Stimulated activated naive CD8-positive, alpha-beta T cell treated with anti-CD3 and anti-CD28 coated beads, Interleukin-15, Interleukin-2, amounts not matched to agents 100 ng/mL and 50 ng/mL, for 24 hours (primary cell): Measurements from ENCODE around the gene HRH1.
A peak's percentile ranks its signal among the peaks of the same experiment; 100 is the strongest.
"Not testable (repeated sequence)": the region's sequence is repeated elsewhere in the genome, so short reads cannot be mapped to it uniquely, and the experiment has no call there.

Experiments
- H3K27ac Mint-ChIP-seq: one replicate; pipeline ENCODE4 v1.8.0; 2021; ENCODE audit warnings: mild to moderate bottlenecking, mixed read lengths
- H3K27me3 Mint-ChIP-seq: one replicate; pipeline ENCODE4 v1.8.0; 2021; ENCODE audit warnings: mixed read lengths
- H3K36me3 Mint-ChIP-seq: one replicate; pipeline ENCODE4 v1.8.0; 2021; ENCODE audit warnings: low read depth, mixed read lengths
- H3K4me1 Mint-ChIP-seq: one replicate; pipeline ENCODE4 v1.8.0; 2021; ENCODE audit warnings: low read depth, mixed read lengths
- H3K4me3 Mint-ChIP-seq: one replicate; pipeline ENCODE4 v1.8.0; 2021; ENCODE audit warnings: mild to moderate bottlenecking, mixed read lengths
- H3K9me3 Mint-ChIP-seq: one replicate; pipeline ENCODE4 v1.8.0; 2021; ENCODE audit warnings: mixed read lengths

Gene HRH1

DNA sequence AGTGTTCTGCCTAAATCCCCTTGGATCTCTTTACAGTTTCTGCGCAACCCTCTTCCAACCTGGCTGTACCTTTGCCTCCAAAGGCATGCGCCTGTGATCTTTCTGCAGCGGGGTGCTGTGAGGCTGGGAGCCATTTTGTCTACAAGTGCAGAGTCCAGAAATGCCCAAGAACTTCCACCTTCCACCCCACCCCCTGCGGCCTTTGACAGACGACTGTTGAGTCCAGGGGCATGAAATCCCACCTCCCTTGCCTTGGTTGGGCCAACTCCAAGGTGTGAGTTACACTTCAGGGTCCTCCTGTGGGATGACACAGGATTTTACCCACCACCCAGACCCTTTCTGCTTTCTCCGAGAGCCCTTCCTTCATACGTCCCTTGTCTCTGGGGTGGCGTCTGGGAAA, 24.1 kb downstream of the HRH1 start:
- Mint-ChIP-seq H3K4me1 (no peaks in the 10 kb centered on the region), H3K27me3 (no peaks in the 10 kb centered on the region), H3K36me3 (no peaks in the 10 kb centered on the region), H3K27ac (no peak overlapping the region), H3K4me3 (no peak overlapping the region), H3K9me3 (no peaks in the 10 kb centered on the region)

DNA sequence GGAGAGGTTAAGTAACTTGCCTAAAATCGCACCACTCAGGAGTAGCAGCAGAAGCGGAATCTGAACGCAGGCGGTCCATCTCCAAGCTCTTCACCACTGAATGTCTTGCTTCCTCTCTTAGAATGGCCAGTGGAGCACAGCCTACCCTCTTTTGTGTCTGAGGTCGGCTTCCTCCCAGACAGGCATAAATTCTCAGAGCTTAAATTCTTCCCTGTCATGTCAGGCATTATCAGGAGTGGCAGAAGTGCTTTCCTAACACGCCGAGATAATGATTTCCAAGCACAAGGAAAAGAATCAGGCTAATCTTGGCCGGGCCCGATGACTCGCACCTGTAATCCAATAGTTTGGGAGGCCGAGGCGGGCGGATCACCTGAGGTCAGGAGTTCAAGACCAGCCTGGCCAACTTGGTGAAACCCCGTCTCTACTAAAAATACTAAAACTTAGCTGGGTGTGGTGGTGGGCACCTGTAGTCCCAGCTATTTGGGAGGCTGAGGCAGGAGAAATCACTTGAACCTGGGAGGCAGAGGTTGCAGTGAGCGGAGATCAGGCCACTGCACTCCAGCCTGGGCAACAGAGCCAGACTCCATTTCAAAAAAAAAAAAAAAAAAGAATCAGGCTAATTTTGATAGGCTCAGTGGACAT, 30.2 kb downstream of the HRH1 start:
- not testable (repeated sequence) for H3K4me3 Mint-ChIP-seq, H3K36me3 Mint-ChIP-seq, H3K9me3 Mint-ChIP-seq, H3K27ac Mint-ChIP-seq, H3K4me1 Mint-ChIP-seq
- peaks cover 37% of the 10 kb centered on the region for H3K27me3 Mint-ChIP-seq

DNA sequence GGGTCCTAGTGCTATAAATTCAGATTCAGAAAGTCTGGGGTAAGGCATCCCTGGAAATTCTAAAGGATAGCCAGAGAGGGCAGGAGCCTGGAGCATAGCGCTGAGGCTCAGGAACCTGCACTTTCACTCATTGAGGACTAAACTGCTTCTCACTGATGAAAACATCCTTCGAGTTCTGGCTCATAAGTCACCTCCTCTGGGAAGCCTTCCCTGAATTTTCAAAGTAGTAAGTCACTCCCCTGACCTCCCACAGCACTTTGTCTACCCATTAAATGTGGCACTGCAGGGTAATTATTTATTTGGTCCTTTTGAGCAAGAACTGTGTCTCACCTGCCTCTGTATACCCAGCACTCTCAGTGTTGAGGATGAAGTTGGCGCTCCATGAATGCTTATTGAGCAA, 30.9 kb downstream of the HRH1 start:
- peaks cover 42% of the 10 kb centered on the region for H3K27me3 Mint-ChIP-seq
- H3K27ac Mint-ChIP-seq: no peak overlapping the region
- no peaks in the 10 kb centered on the region for H3K36me3 Mint-ChIP-seq
- no peaks in the 10 kb centered on the region for H3K4me1 Mint-ChIP-seq
- H3K9me3 Mint-ChIP-seq: no peaks in the 10 kb centered on the region
- H3K4me3 Mint-ChIP-seq: no peak overlapping the region

DNA sequence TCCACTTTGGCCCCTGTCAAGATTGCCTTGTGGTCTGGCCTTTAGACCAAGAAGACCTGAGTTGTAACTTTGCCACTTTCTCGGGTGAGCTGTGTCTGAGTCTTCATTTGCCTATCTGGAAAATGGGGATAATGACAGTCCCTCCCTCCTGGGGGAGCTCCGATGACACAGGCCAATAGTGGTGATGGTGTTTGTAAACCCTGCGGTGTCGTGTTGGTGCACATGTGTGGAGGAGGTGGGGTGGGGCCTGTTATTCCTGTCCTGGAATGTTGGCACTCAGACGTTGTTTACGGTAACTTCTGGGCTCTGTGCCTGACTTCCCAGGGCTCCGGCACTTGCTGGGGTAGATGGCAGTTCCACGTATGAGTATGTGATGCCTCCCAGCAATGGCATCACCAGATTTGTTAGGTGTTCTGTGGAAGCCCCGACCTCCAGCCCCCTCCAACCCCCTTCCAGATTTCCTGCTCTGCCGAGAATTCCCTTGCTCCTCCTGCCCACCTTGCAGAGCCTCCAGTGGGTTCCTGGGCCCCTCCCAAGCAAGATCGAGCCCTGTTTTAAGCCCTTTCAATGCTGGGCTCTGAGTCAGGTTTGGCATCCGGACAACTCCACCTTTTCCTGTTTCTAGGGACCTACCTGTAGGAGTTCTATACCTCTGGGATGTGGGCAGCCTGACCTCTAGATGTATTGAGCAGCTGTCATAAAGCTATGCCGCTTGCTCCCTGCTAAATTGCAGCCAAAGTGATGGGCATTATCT, 31.4 kb downstream of the HRH1 start:
- Mint-ChIP-seq H3K36me3 (no peaks in the 10 kb centered on the region), H3K27me3 (peaks cover 42% of the 10 kb centered on the region), H3K4me3 (no peak overlapping the region), H3K27ac (no peak overlapping the region), H3K4me1 (no peaks in the 10 kb centered on the region), H3K9me3 (no peaks in the 10 kb centered on the region)

DNA sequence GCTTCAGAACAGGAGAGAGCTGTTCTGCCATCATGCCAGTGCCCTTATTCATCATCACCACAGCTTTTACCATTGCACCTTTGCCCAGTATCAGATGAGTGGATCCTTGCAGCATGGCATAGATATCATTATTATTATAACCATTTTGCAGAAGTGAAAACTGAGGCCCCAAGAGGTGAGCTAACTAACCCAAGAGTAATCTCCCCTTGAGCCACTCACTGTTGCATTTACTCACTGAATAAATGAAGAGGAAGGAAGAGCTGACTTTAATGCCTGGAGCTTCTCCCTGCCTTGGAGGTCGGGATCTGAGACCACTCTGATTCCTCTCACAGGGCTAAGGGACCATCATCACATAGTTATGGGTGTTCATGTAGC, 32.0 kb downstream of the HRH1 start:
- Mint-ChIP-seq H3K36me3 (no peaks in the 10 kb centered on the region), H3K27me3 (peaks cover 42% of the 10 kb centered on the region), H3K27ac (no peak overlapping the region)

DNA sequence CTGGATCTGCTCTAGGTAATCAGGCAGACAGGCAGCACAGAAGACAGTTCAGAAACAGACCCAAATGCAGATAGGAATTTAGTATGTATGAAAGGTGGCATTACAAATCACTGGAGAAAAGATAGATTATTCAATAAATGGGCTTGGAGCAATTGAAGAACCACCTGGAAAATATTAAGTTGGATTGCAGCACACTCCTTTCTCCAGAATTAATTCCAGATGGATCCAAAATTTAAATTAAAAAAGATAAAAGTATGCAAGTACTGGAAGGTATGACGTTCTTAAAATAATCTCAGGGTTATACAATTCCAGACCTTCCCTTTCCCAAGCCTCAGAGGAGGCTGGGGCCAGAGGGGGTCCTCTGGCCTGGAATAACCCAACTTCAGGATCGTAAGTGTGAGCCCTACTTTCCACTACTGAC, 32.5 kb downstream of the HRH1 start:
- H3K27ac Mint-ChIP-seq: no peak overlapping the region
- no peaks in the 10 kb centered on the region for H3K9me3 Mint-ChIP-seq
- no peaks in the 10 kb centered on the region for H3K36me3 Mint-ChIP-seq
- peaks cover 42% of the 10 kb centered on the region for H3K27me3 Mint-ChIP-seq
- H3K4me1 Mint-ChIP-seq: no peaks in the 10 kb centered on the region
- H3K4me3 Mint-ChIP-seq: no peak overlapping the region

More for the DNA sequence above, 32.0 kb downstream of the HRH1 start:
- no peaks in the 10 kb centered on the region for H3K9me3 Mint-ChIP-seq
- no peak overlapping the region for H3K4me3 Mint-ChIP-seq
- H3K4me1 Mint-ChIP-seq: no peaks in the 10 kb centered on the region

DNA sequence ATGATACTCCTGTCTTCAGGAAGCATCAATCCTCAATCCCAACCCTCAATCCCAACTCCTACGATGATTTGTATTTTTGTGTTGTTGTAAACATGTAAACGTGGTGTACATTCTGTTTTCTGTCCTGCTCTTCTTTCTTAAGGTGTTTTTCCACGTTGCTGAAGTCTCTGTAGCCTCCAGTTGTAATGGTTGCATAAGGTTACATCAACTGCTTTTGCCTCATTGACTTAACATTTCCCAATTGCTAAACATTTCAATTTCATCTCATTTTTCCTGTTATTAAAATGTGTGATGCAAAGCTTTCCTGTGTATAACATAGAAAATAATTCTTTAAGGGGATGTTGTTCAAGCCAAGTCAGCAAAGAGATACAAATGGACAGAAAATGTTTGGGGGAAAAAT, 33.4 kb downstream of the HRH1 start:
- H3K9me3 Mint-ChIP-seq: no peaks in the 10 kb centered on the region
- peaks cover 42% of the 10 kb centered on the region for H3K27me3 Mint-ChIP-seq
- H3K27ac Mint-ChIP-seq: no peak overlapping the region
- H3K36me3 Mint-ChIP-seq: no peaks in the 10 kb centered on the region
- no peaks in the 10 kb centered on the region for H3K4me1 Mint-ChIP-seq
- no peak overlapping the region for H3K4me3 Mint-ChIP-seq

DNA sequence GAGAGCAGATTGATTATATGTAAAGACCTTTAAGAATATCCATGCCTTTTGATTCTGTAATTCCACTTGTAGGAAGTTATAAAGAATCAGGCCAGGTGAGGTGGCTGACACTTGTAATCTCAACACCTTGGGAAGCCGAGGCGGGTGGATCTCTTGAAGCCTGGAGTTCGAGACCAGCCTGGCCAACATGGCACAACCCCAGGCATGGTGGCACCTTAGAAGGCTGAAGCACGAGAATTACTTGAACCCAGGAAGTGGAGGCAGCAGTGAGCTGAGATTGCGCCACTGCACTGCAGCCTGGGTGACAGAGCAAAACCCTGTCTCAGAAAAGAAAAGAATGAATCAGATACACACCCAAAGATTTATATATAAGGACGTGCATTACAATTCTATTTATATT, 33.9 kb downstream of the HRH1 start:
- Mint-ChIP-seq H3K27me3 (peaks cover 42% of the 10 kb centered on the region), H3K36me3 (no peaks in the 10 kb centered on the region), H3K9me3 (no peaks in the 10 kb centered on the region), H3K4me3 (no peak overlapping the region), H3K27ac (no peak overlapping the region), H3K4me1 (no peaks in the 10 kb centered on the region)

DNA sequence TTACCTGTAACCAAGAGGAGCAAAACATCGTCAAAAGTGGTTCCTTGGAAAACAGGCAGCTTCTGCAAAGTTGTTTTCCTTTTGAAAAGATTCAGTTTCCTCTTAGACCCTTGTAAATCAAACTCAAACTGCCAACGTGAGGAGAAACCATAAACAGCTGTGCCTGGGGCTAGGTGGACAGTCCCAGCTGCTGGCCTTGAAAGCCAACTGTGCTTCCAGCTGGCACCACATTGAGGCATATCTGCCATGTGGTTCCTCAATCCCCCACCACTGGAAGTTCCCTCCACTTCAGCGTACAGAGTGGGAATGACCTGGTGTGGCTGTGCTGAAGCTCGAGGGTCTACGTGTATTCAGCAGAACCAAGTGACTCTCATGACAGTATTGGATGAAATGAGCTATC, 40.9 kb downstream of the HRH1 start:
- Mint-ChIP-seq H3K36me3 (no peaks in the 10 kb centered on the region), H3K4me3 (peak overlapping the region; percentile 81), H3K4me1 (peaks cover 25% of the 10 kb centered on the region), H3K9me3 (no peaks in the 10 kb centered on the region), H3K27ac (peak overlapping the region; percentile 99), H3K27me3 (peaks cover 20% of the 10 kb centered on the region)

DNA sequence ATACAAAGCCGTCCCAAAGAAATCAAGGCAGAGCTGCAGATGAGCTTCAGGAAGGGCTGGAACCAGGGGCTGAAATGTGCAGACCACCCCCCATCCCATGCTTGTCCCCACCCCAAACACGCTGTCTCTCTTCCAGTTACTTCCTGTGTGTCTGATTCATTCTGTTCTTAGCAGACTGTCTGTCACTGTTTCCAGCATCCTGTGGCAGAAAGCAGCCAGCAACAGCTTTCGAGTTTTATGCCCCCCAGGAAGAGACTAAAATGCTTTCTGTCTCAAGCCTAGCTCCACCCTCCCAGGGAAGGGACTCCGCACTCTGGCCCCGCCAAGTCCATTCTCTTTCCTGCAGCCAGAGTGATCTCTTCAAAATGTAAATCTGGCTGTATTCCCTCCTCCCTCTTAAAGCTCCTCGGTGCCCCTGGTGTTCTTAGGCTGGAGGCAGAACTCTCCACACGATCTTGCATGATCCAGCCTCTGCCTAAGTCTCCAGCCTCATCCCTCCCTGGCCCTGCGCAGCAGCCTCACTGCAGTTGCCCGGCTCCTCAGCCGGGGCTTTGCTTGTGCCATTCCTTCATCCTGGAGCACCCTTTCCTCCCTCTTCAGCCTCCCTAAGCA, 41.5 kb downstream of the HRH1 start:
- Mint-ChIP-seq H3K27me3 (peaks cover 23% of the 10 kb centered on the region), H3K27ac (peak overlapping the region; percentile 99), H3K4me3 (peak overlapping the region; percentile 81), H3K36me3 (no peaks in the 10 kb centered on the region), H3K4me1 (peaks cover 25% of the 10 kb centered on the region), H3K9me3 (no peaks in the 10 kb centered on the region)

DNA sequence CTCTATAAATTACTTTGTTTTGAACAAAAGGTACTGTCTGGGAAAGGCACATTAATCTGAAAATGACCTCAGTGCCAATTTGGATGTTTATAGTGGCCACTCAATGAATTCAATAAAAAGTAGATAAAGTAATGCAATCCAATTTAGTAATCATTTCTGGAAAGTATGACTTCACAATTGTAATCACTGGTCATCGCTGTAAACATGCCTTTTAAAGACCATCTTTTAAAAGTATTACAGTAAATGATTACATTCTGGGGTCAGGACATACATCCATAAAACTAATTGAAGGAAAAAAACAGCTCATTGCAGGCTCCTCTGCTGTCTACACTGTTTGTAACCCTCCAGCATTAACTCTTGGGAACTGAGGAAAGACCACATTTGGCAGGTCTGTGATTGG, 43.2 kb downstream of the HRH1 start:
- Mint-ChIP-seq H3K27me3 (peaks cover 33% of the 10 kb centered on the region), H3K9me3 (no peaks in the 10 kb centered on the region), H3K4me1 (peaks cover 25% of the 10 kb centered on the region), H3K36me3 (no peaks in the 10 kb centered on the region), H3K4me3 (no peak overlapping the region), H3K27ac (no peak overlapping the region)

DNA sequence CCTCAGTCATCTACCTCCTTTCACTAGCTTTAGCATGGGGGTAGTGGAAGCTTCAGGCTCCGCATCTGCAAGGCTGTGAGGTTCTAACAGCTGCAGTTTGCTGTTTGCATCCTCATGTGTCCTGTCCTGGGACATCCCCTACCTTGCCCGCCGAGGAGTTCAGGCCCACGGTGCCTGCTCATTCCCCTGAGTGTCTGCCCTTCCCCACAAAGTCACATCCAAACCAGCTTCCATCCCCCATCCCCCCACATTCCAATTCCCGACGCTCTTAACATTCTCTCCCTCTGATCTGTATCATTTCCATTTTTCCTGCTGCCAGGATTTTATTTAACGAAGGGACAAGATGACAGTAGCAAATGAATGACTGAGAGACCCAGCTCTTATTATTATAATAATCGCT, 43.8 kb downstream of the HRH1 start:
- Mint-ChIP-seq H3K27ac (no peak overlapping the region), H3K4me1 (peaks cover 25% of the 10 kb centered on the region), H3K4me3 (no peak overlapping the region), H3K27me3 (peaks cover 33% of the 10 kb centered on the region), H3K36me3 (no peaks in the 10 kb centered on the region), H3K9me3 (no peaks in the 10 kb centered on the region)

DNA sequence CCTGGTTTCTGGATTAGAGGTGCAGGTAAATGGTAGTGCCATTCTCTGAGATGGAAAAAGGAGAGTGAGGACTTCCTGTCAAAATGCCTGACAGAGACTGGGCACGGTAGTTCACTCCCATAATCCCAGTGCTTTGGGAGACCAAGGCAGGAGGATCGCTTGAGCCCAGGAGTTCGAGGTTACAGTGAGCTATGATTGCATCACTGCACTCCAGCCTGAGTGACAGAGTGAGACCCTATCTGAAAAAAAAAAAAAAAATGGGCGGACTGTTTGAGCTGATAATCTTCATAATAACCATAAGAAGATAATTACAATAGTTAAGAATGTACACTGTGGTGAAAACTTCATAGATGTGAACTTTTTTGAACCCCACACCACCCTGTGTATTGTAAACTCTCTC, 44.2 kb downstream of the HRH1 start:
- Mint-ChIP-seq H3K9me3 (no peaks in the 10 kb centered on the region), H3K4me1 (peaks cover 25% of the 10 kb centered on the region), H3K27me3 (peaks cover 33% of the 10 kb centered on the region), H3K27ac (no peak overlapping the region), H3K4me3 (no peak overlapping the region), H3K36me3 (no peaks in the 10 kb centered on the region)

DNA sequence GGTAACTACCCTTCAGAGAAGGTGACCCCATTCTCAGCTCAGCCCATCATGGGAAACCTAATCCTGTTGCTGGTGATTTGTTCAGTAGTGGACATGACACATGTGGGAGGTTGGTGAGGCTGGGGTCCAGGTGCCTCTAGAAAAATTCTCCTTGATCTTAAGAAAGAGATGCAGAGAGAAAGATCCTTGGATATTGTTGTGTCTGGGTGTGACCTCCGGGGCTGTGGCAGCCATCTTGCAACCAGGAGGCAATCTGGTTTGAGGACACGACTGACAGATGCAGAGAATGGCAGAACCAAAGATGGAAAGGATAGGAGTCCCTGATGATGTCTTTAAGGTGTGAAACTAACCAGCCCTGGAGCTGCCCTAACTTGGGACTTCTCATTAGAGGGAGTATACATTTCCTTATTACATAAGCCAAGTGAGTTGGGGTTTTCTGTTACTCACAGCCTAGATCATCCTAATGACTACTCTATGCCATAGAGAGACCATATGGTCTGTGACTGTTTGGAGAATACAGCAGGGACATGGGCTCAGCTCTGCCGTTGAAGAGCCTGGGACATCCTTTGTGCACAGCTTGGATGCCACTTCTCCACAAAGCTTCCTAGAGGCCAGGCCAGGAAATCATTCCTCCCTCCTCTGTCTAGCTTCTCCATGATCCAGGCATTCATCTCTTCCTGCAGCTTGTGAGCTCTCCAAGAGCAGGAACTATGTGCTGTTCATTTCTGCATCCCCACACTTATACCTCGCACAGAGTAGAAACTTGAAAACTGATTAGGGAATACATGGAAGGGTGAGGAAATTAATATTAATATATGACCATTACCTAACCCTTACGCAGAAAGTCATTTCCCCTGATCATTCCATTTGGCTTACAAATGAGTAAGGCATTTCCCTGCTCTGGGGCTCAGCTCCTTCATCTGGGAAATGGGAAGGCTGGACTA, 45.9 kb downstream of the HRH1 start:
- Mint-ChIP-seq H3K27ac (no peak overlapping the region), H3K36me3 (no peaks in the 10 kb centered on the region), H3K4me3 (no peak overlapping the region), H3K4me1 (peaks cover 20% of the 10 kb centered on the region), H3K9me3 (no peaks in the 10 kb centered on the region), H3K27me3 (peaks cover 33% of the 10 kb centered on the region)
